ENCODE measurements around the gene GRPEL1.
A peak's percentile ranks its signal among the peaks of the same experiment; 100 is the strongest.
"Not testable (repeated sequence)": the region's sequence is repeated elsewhere in the genome, so short reads cannot be mapped to it uniquely, and the experiment has no call there.

The GRPEL1 gene

GRCh38 chr4:7103607-7104365 lies 35.9 kb upstream of the GRPEL1 start:
- in situ Hi-C loops (cut with MboI; ENCODE audit: low sequenced_read_pairs, unreplicated experiment) = no loop called here
- peak; percentile 27 for DNase-seq (ENCODE audit: low spot score)
- TF ChIP-seq CTCF (IDR thresholded peaks at IDR 0.05; ENCODE audit: borderline replicate concordance, control extremely low read depth, extremely low read depth, insufficient read depth, missing control alignments) = no peak

- peak; percentile 99 for DNase-seq (ENCODE audit: low spot score)
- in situ Hi-C loops (cut with MboI; ENCODE audit: low sequenced_read_pairs, unreplicated experiment) = no loop called here
- TF ChIP-seq CTCF (IDR thresholded peaks at IDR 0.05; ENCODE audit: borderline replicate concordance, control extremely low read depth, extremely low read depth, insufficient read depth, missing control alignments) = no peak
These were observed 35.3 kb upstream of the GRPEL1 start for GRCh38 chr4:7103031-7103606.

- in situ Hi-C loops (cut with MboI; ENCODE audit: low sequenced_read_pairs, unreplicated experiment); DNase-seq (ENCODE audit: low spot score): not testable (repeated sequence)
These were observed 34.6 kb upstream of the GRPEL1 start for GRCh38 chr4:7102516-7102909.

GRCh38 chr4:7101692-7102515 lies 34.0 kb upstream of the GRPEL1 start:
- peak; percentile 83 for DNase-seq (ENCODE audit: low spot score)
- in situ Hi-C loops (cut with MboI; ENCODE audit: low sequenced_read_pairs, unreplicated experiment) = no loop called here
- TF ChIP-seq CTCF (IDR thresholded peaks at IDR 0.05; ENCODE audit: borderline replicate concordance, control extremely low read depth, extremely low read depth, insufficient read depth, missing control alignments) = peak; percentile 77

- no peak for TF ChIP-seq CTCF (IDR thresholded peaks at IDR 0.05; ENCODE audit: borderline replicate concordance, control extremely low read depth, extremely low read depth, insufficient read depth, missing control alignments)
- no peak for DNase-seq (ENCODE audit: low spot score)
- in situ Hi-C loops (cut with MboI; ENCODE audit: low sequenced_read_pairs, unreplicated experiment) = no loop called here
These were observed 28.4 kb upstream of the GRPEL1 start for GRCh38 chr4:7096236-7096635.

- DNase-seq (ENCODE audit: low spot score) = no peak
- in situ Hi-C loops (cut with MboI; ENCODE audit: low sequenced_read_pairs, unreplicated experiment) = no loop called here
- TF ChIP-seq CTCF (IDR thresholded peaks at IDR 0.05; ENCODE audit: borderline replicate concordance, control extremely low read depth, extremely low read depth, insufficient read depth, missing control alignments) = no peak
These were observed 27.8 kb upstream of the GRPEL1 start for GRCh38 chr4:7095611-7096155.

Data from GM13976 (cell line).